ENCODE data around the gene KLHL29. TPM values are rescaled to one million over a fixed set of nuclear protein-coding genes. Genes with fewer than 3 reads are reported as not detected.
"Not testable (repeated sequence)": the region's sequence is repeated elsewhere in the genome, so short reads cannot be mapped to it uniquely, and the experiment has no call there.

The KLHL29 gene
- total RNA-seq, 1 donor from 2014 or later = 12.2 TPM

DNA sequence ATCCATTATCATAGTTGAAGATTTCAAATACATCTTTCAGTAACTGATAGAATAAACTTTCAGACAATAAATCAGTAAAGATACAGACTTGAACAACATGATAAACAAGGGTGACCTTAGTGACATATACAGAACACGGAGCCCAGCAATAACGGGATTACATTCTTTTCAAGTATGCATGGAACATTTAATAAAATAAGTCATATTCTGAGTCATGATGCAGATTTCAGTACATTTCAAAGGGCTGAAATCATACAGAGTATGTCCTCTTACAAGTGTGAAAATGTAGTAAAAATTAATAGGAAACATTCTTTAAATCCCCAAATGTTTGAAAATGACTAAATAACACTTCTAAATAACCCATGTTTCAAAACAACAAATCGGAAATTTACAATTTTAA, 17.2 kb upstream of the KLHL29 start:
- DNase-seq (ENCODE audit: low read depth) = no peak

DNA sequence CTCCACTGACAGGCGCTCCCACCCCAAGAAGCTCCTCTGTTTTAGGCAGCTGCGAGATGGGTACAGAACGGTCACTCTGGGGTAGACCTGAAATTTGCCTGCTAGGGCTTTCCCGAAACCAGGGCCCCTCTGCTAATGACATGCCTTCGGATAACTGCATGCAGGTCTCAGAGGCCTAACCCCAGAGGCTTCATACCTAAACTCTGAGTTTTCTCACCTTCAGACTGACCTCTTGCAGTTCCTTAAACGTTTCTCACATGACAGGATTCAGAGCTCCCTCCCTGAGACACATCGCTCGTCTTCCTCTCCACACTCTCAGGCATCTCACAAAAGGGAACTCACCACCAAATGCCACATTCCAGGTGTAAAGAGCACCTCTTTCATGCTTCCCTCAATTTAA, 11.3 kb upstream of the KLHL29 start:
- no peak for DNase-seq (ENCODE audit: low read depth)

DNA sequence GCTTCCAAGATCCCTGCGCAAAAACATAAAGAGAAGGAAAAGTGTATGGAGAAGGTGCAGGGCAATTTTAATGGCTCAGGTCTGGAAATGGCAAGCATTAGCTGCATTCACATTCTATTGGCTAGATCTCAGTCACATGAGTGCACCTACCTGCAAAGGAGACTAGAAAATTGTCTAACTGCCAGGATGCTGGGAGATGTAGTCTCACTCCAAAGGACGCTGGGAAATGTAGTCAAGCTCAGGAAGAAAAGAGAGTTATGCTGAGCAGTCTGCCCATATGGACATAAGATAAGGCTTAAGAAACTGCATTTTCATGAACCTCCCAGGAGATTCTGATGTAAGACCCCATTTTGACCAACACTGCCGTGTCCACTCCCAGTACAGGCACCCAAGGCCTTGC, 9.5 kb upstream of the KLHL29 start:
- peak; percentile 29 for DNase-seq (ENCODE audit: low read depth)

DNA sequence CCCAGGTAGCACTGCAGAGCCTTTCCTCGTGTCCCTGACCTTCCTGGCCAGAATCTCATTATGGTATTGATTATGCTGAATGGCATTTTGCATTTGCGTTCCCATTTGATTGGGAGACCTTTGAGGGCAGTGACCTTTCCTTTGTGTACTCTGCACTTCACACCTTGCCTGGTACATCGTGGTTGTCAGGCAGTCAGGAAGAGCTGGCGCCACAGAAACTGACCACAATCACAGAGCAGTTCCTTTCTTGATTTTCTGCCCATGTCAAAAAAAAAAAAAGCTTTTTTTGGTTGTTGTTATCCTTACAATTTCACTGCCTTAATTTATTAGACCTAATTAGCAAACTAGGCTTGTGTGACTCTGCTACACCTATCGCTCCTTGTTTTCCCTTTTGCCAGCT, 8.9 kb upstream of the KLHL29 start:
- no peak for DNase-seq (ENCODE audit: low read depth)

DNA sequence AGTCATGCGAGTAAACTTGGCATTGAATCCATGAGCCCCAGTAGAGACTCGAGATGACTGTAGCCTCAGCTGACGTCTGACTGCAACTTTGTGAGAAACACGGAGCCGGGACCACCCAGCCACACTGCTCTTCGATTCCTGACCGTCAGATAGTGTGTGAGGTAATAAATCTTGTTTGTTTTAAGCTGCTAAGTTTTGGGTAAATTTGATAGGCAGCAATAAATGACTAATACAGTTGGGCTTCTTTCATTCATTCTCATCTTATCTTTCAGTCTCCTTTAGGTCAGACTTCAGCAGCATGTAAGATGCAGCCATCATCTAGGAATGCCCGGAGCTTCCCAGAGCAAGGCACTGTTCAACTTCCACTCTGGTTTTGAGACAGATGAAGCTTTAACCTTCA, 8.0 kb upstream of the KLHL29 start:
- DNase-seq (ENCODE audit: low read depth) = no peak

DNA sequence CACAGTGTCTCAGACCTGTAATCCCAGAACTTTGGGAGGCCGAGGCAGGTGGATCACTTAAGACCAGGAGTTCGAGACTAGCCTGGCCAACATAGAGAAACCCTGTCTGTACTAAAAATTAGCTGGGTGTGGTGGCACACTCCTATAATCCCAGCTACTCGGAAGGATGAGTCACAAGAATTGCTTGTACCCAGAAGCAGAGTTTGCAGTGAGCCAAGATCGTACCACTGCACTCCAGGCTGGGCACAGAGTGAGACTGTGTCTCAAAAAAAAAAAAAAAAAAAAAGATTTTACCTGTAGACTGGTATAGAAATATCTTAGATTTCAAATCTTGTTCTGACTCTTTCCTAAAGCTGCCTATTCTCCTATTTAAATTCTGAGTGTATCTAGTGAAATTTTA, 7.2 kb upstream of the KLHL29 start:
- DNase-seq (ENCODE audit: low read depth) = peak; percentile 50

DNA sequence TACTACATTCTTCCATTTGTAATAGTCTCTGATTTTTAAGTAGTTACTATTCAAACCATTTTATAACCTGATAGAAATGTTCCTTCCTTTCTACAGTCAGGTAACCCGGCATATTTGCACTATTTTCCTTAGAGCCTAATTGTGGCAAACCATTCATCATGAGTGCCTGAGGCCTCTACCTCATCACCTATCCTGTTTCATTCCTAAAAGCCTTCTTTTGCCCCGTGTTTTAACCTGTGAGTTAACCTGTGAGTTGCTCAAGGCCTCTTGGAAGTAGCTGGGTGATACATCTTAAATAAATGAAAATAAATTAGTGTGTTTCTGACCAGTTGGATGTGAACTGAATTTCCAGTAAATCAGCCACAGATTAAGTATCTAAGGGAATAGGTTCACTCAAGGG, 6.5 kb upstream of the KLHL29 start:
- DNase-seq (ENCODE audit: low read depth) = no peak

DNA sequence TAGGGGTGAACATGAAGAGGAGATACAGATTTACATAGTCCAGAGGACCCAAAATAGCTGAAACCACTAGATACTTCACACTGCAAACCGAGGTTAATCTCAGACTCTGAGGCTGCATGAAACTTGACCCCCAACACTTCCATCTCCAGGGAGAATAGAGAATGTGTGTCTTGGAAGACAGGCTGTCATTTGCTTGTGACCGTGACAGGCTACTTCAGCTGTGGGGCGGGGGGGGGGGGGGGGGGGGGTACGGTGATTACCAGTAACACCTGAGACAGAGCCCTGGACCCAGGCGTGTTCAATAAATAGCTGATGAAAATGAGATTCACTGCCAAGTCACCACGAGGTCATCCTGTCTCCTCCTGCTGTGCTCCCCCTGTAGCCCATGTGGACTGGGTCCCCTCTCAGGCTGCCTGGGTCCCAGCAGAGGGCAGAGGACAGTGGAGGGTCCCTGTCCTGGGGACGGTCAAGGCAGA, 5.7 kb upstream of the KLHL29 start:
- no peak for DNase-seq (ENCODE audit: low read depth)

DNA sequence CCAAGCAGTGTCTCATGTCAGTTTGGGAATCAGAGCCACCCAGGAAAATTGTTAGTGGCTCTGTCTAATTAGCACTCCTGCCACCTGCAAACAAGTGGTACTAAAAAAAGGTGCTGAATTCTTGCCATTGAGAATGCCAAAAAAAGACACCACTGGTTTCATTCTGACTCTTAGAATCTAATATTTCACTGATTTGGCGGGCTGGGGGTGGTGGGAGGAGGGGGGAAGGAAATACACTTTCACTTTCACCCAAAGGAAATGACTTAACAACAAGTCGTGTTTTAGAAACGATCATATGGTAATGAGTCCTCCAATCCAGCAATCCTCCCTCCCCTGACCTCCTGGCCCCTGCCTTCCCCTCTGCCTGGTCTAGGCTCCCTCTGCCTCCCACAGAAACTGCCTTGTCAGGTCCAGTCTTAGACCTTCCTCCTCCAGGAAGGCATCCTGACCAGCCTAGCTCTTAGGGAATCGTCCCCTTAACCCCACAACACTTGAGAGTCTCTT, 4.4 kb upstream of the KLHL29 start:
- peak; percentile 83 for DNase-seq (ENCODE audit: low read depth)

DNA sequence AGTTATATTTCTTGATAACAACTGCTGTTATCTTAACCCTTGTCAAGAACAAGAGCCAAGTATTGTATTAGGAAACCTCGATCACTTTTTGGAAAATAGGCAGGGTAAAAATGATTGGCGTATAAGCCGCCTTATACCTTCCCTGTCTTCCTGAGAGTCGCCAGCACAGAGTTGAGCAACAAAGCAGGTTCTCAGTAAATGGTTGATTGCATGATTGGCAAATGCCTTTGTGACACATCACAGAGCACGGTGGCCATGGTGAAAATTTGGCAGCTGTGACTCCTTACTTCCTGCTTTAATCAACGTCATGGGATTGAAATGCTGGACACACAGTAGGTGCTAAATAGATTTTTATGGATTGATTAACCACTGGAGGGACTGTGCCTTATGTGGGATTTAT, 3.9 kb upstream of the KLHL29 start:
- DNase-seq (ENCODE audit: low read depth) = peak; percentile 99

DNA sequence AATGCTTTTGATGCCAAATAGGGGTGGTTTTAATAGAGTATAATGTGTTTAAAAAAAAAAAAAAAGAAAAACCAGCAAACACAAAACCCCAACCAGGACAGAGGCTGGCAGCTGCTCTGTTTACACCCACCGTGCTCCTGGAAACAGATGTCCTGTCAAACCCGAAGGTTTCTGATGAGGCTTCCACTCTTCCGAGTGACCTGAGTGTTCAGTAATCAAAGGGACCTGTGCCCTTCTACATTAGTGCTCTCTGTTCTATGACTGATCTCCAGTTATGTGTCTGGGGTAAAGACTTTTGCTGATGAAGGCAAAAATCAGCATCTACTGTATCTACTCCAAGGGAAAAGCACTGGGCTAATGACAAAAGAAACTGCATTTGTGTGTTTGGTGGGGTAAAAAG, 3.5 kb upstream of the KLHL29 start:
- DNase-seq (ENCODE audit: low read depth) = no peak

DNA sequence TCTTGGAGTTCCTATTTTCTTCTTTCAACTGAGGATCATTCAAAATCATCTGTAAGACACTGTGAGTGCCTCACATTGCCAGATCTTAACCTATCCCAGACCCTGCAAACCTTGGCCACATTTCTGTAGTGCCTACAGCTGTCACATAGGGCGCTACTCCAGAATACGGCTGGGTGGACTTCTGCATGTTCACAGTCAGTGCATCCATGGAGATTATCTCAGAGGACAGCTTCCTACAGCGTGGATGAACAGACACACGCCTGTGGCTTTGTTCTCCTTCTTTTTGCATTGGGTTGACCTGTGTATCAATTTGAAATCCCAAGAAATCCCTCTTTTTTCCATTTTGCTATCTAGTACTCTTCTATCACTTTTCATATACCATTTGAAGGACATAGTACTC, 1.9 kb upstream of the KLHL29 start:
- DNase-seq (ENCODE audit: low read depth) = no peak

DNA sequence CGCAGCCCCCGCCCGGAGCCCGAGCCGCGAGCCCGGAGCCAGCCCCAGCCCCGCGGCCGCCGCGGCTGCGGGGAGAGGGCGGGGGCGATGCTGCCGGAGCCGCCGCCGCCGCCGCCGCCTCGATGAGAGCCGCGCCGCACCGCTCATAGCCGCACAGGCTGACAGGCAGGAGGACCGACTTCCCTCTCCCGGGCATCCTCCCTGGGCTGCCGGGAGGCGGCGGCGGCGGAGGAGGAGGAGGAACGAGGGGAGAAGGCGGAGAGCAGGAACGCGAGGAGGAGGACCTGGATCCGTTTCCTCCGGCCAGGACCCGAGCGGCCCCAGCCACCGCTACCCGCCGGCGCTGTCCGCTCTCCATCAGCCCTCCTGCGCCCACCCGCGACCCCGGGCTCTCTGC, 370 bp downstream of the KLHL29 start:
- DNase-seq (ENCODE audit: low read depth) = no peak

DNA sequence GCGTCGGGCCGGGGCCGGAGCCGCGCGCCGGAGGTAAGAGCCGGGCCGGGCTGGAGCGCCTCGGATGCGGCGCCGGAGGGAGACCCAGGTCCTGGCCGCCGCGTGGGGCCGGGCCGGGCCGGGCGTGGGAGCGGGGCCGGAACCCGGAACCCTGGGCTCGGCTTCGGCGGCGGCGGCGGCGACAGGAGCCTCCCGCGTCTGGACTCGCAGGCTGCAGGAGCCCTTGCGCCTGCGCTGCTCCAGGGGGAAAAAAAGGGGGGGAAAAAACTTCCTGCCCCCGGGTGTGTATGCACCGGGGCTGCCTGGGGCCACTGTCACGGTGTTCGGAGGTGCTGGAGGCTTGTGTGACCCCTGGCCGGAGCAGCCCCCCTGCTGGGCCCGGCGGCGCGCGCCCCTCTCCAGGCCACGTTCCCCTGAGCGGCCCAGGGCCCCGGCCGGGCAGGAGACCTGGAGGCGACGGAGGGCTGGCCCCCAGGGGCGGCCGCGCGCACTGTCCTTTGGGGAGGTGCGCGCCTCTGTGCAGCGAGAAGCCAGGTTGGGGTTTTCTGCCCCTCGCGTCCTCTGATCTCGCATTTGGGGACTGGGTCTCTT, 864 bp downstream of the KLHL29 start:
- no peak for DNase-seq (ENCODE audit: low read depth)

DNA sequence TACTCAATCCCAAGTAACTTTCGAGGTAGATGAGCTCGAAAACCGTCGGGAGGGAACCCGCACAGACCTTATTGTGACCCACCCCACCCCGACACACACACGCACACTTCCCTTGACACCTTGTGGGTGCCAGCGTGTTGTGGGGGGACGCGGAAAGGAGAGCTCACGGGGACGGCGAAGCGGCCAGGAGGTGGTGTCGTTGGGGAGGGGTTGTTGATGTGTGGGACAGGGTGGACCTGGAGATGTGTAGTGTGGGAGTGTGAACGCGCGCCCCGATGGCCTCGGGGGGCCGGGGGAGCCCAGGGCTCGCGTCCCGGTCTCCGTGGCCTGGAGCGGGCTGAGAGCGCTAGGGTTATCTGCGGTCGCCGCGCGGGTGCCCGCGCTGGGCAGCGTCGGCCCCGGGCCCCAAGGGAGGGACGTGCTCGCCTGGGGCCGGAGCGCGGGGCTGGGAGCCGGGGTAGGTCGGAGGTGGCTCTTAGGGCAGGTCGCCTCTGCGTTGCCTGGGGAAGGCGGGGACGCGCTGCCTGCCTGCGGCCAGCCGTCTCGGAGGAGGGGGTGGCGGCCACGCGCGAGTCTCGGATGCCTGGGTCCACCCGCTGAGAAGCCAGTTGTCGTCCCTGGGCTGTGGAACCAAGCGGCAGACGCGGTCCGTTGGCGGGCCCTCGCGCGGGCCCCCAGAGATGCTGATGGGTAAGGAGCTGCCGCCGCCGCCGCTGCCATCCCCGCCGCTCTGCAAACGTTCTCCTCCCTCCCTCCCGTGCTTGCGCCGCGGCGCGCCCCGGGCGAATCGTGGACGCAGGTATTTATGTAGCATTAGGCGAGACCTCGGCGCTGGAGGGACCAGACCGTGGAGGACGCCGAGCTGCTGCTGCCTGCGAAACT, 1.6 kb downstream of the KLHL29 start:
- DNase-seq (ENCODE audit: low read depth) = no peak

DNA sequence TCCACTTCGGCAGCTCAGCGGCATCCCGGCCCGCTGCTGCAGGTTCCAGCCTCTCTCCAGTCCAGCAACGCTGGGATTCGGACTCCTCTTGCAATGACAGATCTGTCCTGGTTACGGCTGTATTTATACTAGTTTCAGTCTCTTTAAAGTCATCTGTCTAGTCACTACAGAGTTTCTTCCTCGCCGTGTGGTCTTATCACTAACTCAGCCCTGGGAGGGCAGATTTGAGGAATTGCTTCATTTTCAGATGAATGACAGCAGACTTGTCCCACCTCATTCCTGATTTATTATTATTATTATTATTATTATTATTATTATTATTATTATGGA, 2.2 kb downstream of the KLHL29 start:
- no peak for DNase-seq (ENCODE audit: low read depth)

DNA sequence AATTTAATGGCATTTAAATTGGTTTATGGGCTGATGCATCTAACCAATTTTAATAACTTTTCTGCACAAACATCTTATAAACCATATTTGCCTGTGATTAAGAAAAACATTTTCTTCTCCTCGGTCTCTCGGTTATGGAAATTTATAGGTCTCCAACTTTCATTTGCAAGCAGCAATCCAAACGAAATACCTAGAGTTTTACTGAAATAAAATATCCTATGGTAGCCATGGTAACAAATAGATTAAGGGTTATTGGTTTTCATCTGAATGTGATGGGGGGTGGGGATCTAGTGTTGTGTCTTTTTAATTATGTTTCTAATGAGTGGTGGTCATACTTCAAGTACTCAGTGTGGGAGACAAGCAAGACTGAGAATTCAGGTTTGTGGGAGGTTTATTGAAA, 2.9 kb downstream of the KLHL29 start:
- DNase-seq (ENCODE audit: low read depth) = no peak

DNA sequence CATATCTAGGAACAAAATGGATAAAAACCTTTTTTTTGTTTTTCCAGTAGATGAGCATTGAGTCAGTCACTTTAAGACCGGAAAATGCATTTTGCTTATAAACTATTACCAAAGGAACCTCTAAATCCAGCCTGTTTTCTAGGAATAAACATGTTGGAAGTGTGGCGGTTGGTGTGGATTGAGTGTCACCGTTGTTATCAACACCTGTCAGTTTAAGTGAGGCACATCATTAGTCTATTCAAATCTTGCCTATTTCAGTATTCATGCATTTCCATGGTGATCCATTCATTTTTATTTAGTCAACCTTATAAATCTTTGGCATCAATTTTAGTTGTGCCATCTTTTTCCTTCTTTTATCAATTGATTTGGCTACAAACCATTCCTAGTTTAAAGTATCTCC, 3.3 kb downstream of the KLHL29 start:
- no peak for DNase-seq (ENCODE audit: low read depth)

DNA sequence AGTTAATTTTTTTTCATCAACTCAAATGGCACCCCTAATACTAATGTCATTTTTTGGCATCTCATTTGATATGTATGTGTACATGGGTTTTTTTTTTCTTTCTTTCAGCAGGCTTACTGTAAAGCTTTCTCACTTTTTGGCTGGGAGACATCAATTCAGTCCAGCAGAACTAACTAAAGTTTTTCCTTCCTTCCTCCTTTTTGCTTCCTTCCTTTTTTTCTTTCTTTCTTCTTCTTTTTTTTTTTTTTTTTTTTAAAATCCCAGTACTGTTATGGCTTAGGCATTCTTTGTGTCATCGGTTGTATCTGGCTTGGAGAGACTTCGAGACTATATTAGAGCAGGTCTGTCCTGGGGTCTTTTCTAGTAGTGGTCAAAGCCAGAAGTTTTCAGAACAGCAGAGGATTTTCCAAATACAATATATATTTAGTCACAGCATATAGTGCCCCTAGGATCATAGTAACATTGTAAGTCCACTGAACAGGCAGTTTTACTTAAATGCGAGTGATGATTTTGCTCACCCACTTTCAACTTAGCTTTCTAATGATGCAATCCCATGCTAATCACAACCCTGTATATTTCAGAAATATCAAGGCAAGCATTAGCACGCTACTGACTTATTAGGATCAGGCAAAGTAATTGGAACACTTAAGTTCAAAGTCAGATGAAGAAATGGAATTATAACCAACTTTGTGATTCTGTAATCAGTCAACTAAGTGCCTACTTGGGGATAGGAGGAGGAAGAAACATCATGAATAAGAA, 4.0 kb downstream of the KLHL29 start:
- DNase-seq (ENCODE audit: low read depth) = no peak

DNA sequence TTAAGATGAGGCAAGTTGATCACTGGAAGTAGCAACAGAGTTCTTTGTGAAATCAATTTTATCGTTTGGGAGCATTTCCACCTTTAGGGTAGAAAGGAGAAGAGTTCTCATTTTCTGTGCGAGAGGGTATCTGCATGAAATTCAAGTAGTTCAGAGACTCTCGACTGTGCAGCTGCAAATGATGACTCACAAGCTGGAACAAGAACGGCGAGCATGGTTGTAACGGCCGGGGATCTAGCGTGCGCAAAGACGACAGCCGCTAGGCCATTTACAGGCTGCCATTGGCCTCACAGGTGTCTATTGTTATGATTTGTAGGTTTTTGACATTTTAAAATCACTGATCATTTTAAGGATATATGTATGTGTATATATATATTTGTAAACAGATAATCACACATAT, 5.2 kb downstream of the KLHL29 start:
- DNase-seq (ENCODE audit: low read depth) = no peak

DNA sequence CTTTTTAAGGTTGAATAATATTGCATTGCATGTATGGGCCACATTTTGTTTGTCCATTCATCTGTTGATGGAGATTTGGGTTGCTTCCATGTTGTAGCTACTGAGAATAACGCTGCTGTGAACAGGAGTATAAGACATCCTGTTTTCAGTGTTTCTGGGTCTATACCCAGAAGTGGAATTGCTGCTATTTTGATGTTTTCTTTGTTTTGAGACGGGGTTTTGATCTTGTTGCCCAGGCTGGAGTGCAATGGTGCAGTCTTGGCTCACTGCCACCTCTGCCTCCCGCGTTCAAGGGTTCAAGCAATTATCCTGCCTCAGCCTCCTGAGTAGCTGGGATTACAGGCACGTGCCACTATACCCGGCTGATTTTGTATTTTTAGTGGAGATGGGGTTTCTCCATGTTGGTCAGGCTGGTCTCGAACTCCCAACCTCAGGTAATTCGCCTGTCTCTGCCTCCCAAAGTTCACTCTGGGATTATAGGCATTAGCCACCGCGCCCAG, 6.3 kb downstream of the KLHL29 start:
- DNase-seq (ENCODE audit: low read depth) = not testable (repeated sequence)

DNA sequence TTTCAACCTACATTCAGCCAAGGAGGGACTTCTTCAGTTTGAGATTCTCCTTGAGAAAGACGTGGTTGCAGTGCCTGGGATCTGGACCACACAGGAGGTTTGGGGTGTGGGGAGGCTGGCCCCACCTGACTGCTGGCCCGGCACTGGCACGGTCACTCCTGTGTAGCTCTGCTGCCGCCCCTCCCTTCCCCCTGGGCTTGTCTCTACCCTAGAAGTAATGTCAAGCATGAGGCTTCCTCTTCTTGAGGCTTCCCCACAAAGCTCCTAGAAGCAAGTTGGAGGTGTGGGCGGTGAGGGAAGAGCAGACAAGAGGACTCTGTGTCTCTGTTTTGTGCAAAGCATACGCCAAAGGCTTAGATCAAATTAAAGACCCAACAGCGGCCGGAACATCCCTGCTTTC, 8.7 kb downstream of the KLHL29 start:
- DNase-seq (ENCODE audit: low read depth) = no peak

DNA sequence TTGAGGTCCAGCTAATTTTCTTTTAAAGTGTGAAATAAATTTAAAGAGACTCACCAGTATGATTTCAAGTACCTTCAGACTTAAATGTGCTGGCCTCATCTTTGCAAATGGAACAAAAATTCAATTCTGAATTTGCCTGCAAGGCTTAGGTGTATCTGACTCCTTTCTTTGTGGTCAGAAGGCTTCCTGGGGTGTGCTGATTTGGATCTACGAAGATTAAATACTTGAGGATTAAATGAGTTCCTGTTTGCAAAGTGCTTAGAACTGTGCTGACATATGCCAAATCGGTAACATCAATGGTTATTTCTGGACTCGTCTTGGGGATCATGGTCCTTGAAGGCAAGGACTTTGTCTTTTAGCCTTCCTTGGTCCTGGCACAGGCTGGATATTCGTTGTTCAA, 9.7 kb downstream of the KLHL29 start:
- DNase-seq (ENCODE audit: low read depth) = no peak
